Measurements from ENCODE around the gene POLR2L. TPM values are rescaled to one million over a fixed set of nuclear protein-coding genes. Genes with fewer than 3 reads are reported as not detected.

The POLR2L gene
- total and polyA plus RNA-seq, 2 of the 13 experiments (the other 11 are each of a cell fraction or from before 2014, with no cell fraction given) = 104 to 114 TPM

DNA sequence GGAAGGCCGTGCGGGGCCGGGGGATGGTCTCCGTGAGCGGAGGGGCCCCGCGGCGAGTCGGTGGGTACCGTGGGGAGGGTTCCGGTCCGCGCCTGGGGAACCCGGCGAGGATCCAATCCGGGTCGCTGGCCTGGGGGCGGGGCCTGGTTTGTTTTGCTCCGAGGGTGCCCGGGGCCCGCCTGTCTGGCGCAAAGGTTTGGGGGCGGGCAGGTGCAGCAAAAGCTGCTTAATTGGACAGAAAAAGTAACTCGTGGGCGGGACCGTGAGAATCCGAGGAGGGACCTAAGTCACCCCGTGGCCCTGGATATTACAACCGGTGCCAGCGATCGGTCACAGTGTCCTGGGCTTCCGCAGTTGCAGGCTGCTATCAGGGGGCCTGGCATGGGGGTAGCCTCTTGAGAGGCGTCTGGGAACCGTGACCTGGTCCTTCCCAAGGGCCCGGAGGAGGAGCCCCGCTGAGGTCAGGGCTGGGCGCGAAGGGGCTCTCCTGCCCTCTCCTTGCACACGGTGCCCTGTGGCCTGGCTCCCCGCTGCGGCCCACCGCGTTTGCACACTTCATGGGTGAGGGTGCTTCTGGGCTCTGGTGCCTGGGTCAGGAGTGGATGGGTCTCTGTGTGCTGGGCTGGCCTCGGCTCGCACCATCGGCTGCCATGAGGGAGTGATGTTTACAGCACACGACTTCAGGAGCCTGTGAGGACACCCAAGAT is 22.2 kb downstream of the POLR2L start:
- Histone ChIP-seq H3K4me3 (replicated peaks in 1 of 3; ENCODE audit: insufficient read depth in 1 of 3, low read depth in 2 of 3, low read length in 3 of 3) (peak overlapping the region; percentile 80 to 98 (median 94)), H2AFZ (ENCODE audit: low read length) (no peak overlapping the region), H3K27me3 (ENCODE audit: control insufficient read depth in 1 of 2, insufficient read depth in 2 of 2, low read length in 2 of 2) (no peaks in the 10 kb centered on the region; a peak in 1 of 5 replicates), H3K9ac (ENCODE audit: insufficient read depth, low read depth, low read length) (peak overlapping the region; percentile 92), H3K4me1 (ENCODE audit: insufficient read depth, low read length) (peaks cover 27% of the 10 kb centered on the region), H3K27ac (ENCODE audit: extremely low read length, insufficient read depth, low read length) (peak overlapping the region; percentile 92), H3K9me3 (ENCODE audit: low read length) (no peaks in the 10 kb centered on the region), H3K4me2 (ENCODE audit: low read depth, low read length) (peak overlapping the region; percentile 98), H4K20me1 (ENCODE audit: insufficient read depth, low read length) (peaks cover 20% of the 10 kb centered on the region), H3K36me3 (replicated peaks in 1 of 2; ENCODE audit: control insufficient read depth in 1 of 2, insufficient read depth in 2 of 2, low read length in 2 of 2) (peaks cover 8 to 20% of the 10 kb centered on the region in 2 experiments; a peak in 4 of 5 replicates), H3K79me2 (ENCODE audit: insufficient read depth, low read length) (peaks cover 20% of the 10 kb centered on the region)
- ChIA-PET CTCF (ENCODE audit: low intra/inter-chr PET ratio, low total read pairs) (no interaction called here), POLR2A (interaction anchor here (0.8 to 9.2 kb wide), 21 partner anchors 7 to 443 kb away, joined by 3 to 264 read pairs (median 11); partner anchors contain the start of genes CD151, CRACR2B, DEAF1 and EPS8L2)
- WGBS (ENCODE audit: low lambda C conversion rate) = 3% methylated on average over 5 of the region's 47 CpGs
- FAIRE-seq (peak; percentile 8), ATAC-seq (peak; percentile 62), DNase-seq (ENCODE audit: low spot score) (peak; percentile 94)
- in situ Hi-C loops (cut with HindIII; ENCODE audit: extremely low pct_ligation_motif_present, low pct_unique_long_range_greater_than_20kb) = no loop called here
- intact Hi-C loops (cut with micrococcal nuclease; ENCODE audit: unreplicated experiment) = no loop called here
- BruUV-seq (replicated peaks) = TSS peak; percentile 72
- TF ChIP-seq TBX3 (IDR thresholded peaks at IDR 0.05; ENCODE audit: borderline replicate concordance) = no peak
- TF ChIP-seq POLR2A (IDR thresholded peaks at IDR 0.05; ENCODE audit: insufficient read depth in 1 of 2, low read depth in 2 of 2, low read length in 2 of 2) = peak in 1 of 2 experiments; percentile 66; a peak in 2 of 4 replicates
- TF ChIP-seq CHCHD3 (CRISPR knock-in tag; IDR thresholded peaks at IDR 0.05) = 0 out of 2 replicates have a peak, but pooled peaks have one; percentile 80
- peak; percentile 59 for TF ChIP-seq SAP130 (CRISPR knock-in tag; IDR thresholded peaks at IDR 0.05; ENCODE audit: low read depth)
- TF ChIP-seq, protein P1, sequence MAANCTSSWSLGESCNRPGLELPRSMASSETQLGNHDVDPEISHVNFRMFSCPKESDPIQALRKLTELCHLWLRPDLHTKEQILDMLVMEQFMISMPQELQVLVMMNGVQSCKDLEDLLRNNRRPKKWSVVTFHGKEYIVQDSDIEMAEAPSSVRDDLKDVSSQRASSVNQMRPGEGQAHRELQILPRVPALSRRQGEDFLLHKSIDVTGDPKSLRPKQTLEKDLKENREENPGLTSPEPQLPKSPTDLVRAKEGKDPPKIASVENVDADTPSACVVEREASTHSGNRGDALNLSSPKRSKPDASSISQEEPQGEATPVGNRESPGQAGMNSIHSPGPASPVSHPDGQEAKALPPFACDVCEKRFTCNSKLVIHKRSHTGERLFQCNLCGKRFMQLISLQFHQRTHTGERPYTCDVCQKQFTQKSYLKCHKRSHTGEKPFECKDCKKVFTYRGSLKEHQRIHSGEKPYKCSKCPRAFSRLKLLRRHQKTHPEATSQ (CRISPR knock-in tag; IDR thresholded peaks at IDR 0.05; ENCODE audit: borderline replicate concordance) = no peak
- TF ChIP-seq ZMAT3 (CRISPR knock-in tag; conservative IDR thresholded peaks at IDR 0.05) = no peak
- no peak for TF ChIP-seq HOXA5 (CRISPR knock-in tag; IDR thresholded peaks at IDR 0.05)
- TF ChIP-seq ZNF784 (CRISPR knock-in tag; IDR thresholded peaks at IDR 0.05; ENCODE audit: borderline replicate concordance) = no peak
- peak; percentile 79 for TF ChIP-seq GABPB1 (CRISPR knock-in tag; IDR thresholded peaks at IDR 0.05)
- 0 out of 2 replicates have a peak, but pooled peaks have one; percentile 6 for TF ChIP-seq PRDM15 (CRISPR knock-in tag; IDR thresholded peaks at IDR 0.05)
- no peak for TF ChIP-seq ZNF460 (CRISPR knock-in tag; IDR thresholded peaks at IDR 0.05; ENCODE audit: borderline replicate concordance)
- TF ChIP-seq DMAP1 (CRISPR knock-in tag; IDR thresholded peaks at IDR 0.05) = peak; percentile 37; the same call in 1 of the 2 replicates
- TF ChIP-seq SOX5 (CRISPR knock-in tag; IDR thresholded peaks at IDR 0.05; ENCODE audit: borderline replicate concordance) = no peak
- TF ChIP-seq, protein P2, sequence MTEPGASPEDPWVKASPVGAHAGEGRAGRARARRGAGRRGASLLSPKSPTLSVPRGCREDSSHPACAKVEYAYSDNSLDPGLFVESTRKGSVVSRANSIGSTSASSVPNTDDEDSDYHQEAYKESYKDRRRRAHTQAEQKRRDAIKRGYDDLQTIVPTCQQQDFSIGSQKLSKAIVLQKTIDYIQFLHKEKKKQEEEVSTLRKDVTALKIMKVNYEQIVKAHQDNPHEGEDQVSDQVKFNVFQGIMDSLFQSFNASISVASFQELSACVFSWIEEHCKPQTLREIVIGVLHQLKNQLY (CRISPR knock-in tag; IDR thresholded peaks at IDR 0.05) = no peak
- peak; percentile 10; the same call in 1 of the 2 replicates for TF ChIP-seq HNF4G (IDR thresholded peaks at IDR 0.05; ENCODE audit: borderline replicate concordance, low read depth, low read length)
- no peak for TF ChIP-seq HNF4G (CRISPR knock-in tag; IDR thresholded peaks at IDR 0.05; ENCODE audit: borderline replicate concordance, low read depth)
- no peak; the same call in 1 of the 2 replicates for TF ChIP-seq GFI1 (CRISPR knock-in tag; IDR thresholded peaks at IDR 0.05; ENCODE audit: borderline replicate concordance)
- no peak for TF ChIP-seq MTA3 (CRISPR knock-in tag; IDR thresholded peaks at IDR 0.05)
- no peak for TF ChIP-seq ZBTB8A (CRISPR knock-in tag; IDR thresholded peaks at IDR 0.05; ENCODE audit: borderline replicate concordance, low read depth)
